Progenitor cell of endocrine pancreas (in vitro differentiated cells): ENCODE data around the gene ZNF747. TPM values are rescaled to one million over a fixed set of nuclear protein-coding genes. Genes with fewer than 3 reads are reported as not detected.
"Not testable (repeated sequence)": the region's sequence is repeated elsewhere in the genome, so short reads cannot be mapped to it uniquely, and the experiment has no call there.

Source experiments
- DNase-seq: peaks from one replicate; pipeline ENCODE4 v3.0.0; 2021; ENCODE audit warnings: low spot score; ENCODE audit not compliant: unreplicated experiment
- H3K27ac Mint-ChIP-seq: 2 replicates; pipeline ENCODE4 v1.8.0; 2021; ENCODE audit warnings: mild to moderate bottlenecking, moderate library complexity, mixed read lengths
- H3K27me3 Mint-ChIP-seq: 2 replicates; pipeline ENCODE4 v1.8.0; 2021; ENCODE audit warnings: mixed read lengths
- H3K36me3 Mint-ChIP-seq: 2 replicates; pipeline ENCODE4 v1.8.0; 2022; ENCODE audit warnings: mixed read lengths; ENCODE audit not compliant: insufficient read depth
- H3K4me1 Mint-ChIP-seq: 2 replicates; pipeline ENCODE4 v1.8.0; 2021; ENCODE audit warnings: low read depth, mixed read lengths
- H3K4me3 Mint-ChIP-seq: 2 replicates; pipeline ENCODE4 v1.8.0; 2021; ENCODE audit warnings: low read depth, mild to moderate bottlenecking, moderate library complexity, mixed read lengths
- H3K9me3 Mint-ChIP-seq: 2 replicates; pipeline ENCODE4 v1.8.0; 2021; ENCODE audit warnings: low read depth, mixed read lengths
- CTCF ChIP-seq: fragments of 200-600 bp; sonication (generic); IDR thresholded peaks from one replicate; pipeline ENCODE4 v1.5.0; 2021; ENCODE audit warnings: antibody characterized with exemption, mild to moderate bottlenecking; ENCODE audit not compliant: unreplicated experiment
- total RNA-seq: library from RNA; stranded (reverse); gene quantifications from 2 replicates; pipeline ENCODE4 v1.2.1, GENCODE V29; 2021

The ZNF747 gene
- total RNA-seq, 1 donor from 2014 or later: 18.1 TPM

- Mint-ChIP-seq H3K36me3 (peaks cover 7% of the 10 kb centered on the region), H3K27me3 (no peaks in the 10 kb centered on the region), H3K9me3 (no peaks in the 10 kb centered on the region), H3K4me3 (peak within 1 kb of the TSS; percentile 84), H3K27ac (peak within 1 kb of the TSS; percentile 96), H3K4me1 (peaks cover 31% of the 10 kb centered on the region)
- TF ChIP-seq CTCF: no peak
- peak; percentile 59 for DNase-seq
These were observed 8.4 kb downstream of the ZNF747 start, which contains the start of gene ZNF768 for GRCh38 chr16:30526137-30526822. ZNF768 (minus strand) TSS chr16:30526566; CDS start chr16:30526413, 153 bp downstream.

DNA sequence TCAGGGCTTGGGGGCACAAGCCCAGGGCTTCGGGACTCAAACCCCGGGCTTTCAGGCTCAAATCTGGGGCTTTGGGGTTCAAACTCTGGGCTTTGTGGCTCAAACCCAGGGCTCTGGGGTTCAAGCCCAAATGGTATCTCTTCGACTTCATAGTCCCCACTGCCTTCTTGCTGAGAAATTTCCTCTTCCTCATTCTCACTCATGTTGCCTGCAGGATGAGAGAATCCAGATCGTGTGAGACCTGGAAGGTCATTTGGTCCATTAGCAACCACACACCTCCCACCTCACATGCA lies 8.9 kb downstream of the ZNF747 start:
- Mint-ChIP-seq H3K27ac (peak overlapping the region; percentile 91), H3K27me3 (no peaks in the 10 kb centered on the region), H3K9me3 (no peaks in the 10 kb centered on the region), H3K4me1 (peaks cover 30% of the 10 kb centered on the region), H3K36me3 (peaks cover 5% of the 10 kb centered on the region), H3K4me3 (peak overlapping the region; percentile 84)
- DNase-seq: no peak
- TF ChIP-seq CTCF: no peak

DNA sequence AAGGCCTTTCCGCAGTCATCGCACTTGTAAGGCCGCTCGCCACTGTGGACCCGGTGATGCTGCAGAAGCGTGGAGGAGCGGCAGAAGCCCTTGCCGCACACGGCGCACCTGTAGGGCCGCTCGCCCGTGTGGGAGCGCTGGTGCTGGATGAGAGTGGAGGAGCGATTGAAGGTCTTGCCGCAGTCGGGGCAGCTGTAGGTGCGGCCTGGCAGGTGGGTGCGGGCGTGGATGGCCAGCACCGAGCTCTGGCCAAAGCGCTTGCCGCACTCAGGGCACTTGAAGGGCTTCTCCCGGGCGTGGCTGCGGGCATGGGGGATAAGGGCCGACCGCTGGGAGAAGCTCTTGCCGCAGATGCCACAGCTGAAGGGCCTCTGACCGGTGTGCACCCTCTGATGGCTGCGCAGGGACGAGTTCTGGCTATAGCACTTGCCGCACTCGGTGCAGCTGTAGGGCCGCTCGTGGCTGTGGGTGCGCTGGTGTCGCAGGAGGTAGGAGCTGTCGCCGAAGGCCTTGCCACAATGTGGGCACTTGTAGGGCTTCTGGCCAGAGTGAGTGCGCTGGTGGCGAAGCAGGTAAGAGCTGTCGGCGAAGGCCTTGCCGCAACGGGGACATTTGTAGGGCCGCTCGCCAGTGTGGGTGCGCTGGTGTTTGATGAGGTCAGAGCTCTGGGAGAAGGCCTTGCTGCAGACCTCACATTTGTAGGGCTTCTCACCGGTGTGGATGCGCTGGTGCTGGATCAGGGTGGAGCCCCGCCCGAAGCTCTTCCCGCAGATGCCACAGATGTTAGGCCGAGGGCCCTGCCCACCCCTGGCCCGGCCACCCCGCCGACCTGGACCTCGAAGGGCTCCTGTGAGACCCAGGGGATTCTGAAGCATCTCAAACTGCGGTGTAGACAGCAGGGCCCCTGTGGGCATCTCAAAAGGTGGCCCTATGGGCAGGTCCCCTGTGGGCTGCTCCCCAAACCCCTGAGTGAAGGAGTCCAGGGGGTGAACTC lies 9.8 kb downstream of the ZNF747 start:
- Mint-ChIP-seq H3K9me3 (no peaks in the 10 kb centered on the region), H3K4me1 (peaks cover 26% of the 10 kb centered on the region), H3K36me3 (peaks cover 2% of the 10 kb centered on the region), H3K27me3 (no peaks in the 10 kb centered on the region), H3K27ac (peak overlapping the region; percentile 24), H3K4me3 (no peak overlapping the region)
- no peak for TF ChIP-seq CTCF
- no peak for DNase-seq

- Mint-ChIP-seq H3K4me3 (peak overlapping the region; percentile 35), H3K4me1 (peaks cover 28% of the 10 kb centered on the region), H3K27ac (no peak overlapping the region), H3K27me3 (no peaks in the 10 kb centered on the region), H3K9me3 (no peaks in the 10 kb centered on the region), H3K36me3 (peaks cover 2% of the 10 kb centered on the region)
- no peak for DNase-seq
- TF ChIP-seq CTCF: no peak
These were observed 10.7 kb downstream of the ZNF747 start for GRCh38 chr16:30523768-30524574.

- not testable (repeated sequence) for H3K27ac Mint-ChIP-seq, H3K27me3 Mint-ChIP-seq, DNase-seq, H3K36me3 Mint-ChIP-seq, H3K9me3 Mint-ChIP-seq, H3K4me3 Mint-ChIP-seq
- peaks cover 22% of the 10 kb centered on the region for H3K4me1 Mint-ChIP-seq
These were observed 11.8 kb downstream of the ZNF747 start for GRCh38 chr16:30522702-30523463.
